HPDE6-E6E7 (cell line): ENCODE measurements around the gene GRIA2.
"Not testable (repeated sequence)": the region's sequence is repeated elsewhere in the genome, so short reads cannot be mapped to it uniquely, and the experiment has no call there.

Experiments used
- DNase-seq: peaks from one replicate; pipeline ENCODE4 v3.0.0; 2011; ENCODE audit warnings: missing footprints; ENCODE audit errors: extremely low spot score

The GRIA2 gene

DNA sequence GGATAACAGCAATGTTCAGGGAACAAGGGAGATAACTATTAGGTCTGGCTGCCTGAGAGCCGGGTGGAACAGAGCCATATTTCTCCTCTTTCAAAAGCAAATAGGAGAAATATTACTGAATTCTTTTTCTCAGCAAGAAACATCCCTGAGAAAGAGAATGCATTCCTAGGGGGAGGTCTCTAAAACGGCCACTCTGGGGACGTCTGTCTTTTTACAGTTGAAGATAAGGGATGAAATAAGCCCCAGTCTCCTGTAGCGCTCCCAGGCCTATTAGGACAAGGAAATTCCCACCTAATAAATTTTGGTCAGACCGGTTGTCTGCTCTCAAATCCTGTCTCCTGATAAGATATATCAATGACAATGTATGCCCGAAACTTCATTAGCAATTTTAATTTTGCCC is 37.6 kb downstream of the GRIA2 start:
- not testable (repeated sequence) for DNase-seq

DNA sequence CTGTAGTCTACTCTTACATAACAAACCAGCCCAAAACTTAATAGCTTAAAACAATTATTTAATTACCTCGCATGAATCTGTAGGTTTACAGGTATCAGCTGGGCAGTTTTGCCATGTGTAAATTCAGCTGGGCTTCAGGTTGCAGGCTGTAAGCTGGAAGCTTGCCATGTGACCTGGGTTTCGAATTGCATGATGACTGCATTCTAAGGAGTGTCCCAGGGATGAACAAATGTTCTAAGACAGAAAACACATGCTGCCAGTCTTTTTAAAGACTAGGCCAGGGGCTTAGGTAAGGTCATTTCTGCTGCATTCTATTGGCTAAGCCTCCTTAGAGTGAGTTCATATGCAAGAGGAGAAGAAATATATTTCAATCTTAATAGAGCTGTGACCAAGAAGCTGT is 44.8 kb downstream of the GRIA2 start:
- peak; percentile 16 for DNase-seq

DNA sequence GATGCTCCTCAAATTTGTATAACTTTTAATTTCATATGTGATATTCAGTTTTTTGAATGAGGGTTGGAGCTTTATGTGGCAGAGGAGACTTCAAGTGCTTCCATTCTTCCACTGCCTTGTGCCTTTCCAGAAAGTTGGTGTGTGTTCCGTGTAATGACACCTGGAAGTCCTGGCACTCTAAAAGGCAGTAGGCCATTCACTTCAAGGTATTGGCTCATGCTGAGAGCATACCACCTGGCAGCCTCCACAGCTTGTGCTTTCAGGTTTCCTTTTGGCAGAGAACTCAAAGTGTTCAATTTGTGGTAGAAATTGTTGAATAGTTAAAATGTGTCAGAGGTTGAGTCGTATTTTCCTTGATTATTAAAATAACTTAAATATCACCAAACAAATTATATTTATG is 49.6 kb downstream of the GRIA2 start:
- DNase-seq = no peak

DNA sequence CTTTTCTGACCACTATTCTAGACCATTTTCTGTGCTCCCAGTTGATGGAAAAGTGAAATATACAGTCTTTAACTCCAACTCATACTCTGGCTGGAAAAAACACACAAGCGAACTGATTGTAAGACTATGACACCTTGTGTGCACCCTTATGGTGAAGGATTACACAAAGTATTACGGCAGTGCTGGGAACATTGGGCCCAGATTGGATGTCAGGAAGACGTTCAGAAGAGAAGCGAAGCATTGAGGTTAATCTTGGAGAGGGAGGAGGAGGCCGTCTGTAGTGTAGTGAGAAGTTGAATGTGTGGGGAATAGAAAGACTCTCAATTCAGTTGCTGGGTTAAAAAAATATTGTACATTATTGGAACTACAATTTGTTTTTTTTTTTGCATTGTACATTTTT is 50.0 kb downstream of the GRIA2 start:
- DNase-seq = no peak

DNA sequence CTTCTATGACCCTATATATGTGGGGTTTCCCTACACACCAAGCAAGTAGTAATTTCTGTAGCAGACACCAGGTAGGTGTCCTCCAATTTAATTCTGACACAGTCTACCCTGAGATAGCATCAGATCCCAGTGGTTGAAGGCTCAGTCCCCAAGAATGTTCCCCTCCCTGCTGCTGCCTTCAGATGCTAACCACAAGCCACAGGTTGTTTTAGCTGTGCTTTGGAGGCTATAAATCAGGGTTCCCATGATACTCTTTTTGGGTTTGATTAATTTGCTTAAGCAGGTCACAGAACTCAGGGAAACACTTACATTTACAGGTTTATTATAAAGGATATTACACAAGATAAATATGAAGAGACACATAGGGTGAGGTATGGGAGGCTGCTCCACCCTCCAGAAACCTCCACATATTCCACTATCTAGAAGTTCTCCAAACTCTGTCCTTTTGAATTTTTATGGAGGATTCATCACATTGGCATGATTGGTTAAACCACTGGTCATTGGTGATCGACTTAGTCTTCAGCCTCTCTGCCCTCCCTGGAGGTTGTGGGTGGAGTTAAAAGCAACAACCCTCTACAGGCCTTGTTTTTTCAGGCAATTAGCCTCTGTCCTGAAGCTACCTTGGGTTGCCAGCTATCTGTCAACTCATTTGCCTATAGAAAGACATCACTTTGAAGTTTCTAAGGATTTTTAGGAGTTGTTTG is 50.8 kb downstream of the GRIA2 start:
- DNase-seq = no peak

DNA sequence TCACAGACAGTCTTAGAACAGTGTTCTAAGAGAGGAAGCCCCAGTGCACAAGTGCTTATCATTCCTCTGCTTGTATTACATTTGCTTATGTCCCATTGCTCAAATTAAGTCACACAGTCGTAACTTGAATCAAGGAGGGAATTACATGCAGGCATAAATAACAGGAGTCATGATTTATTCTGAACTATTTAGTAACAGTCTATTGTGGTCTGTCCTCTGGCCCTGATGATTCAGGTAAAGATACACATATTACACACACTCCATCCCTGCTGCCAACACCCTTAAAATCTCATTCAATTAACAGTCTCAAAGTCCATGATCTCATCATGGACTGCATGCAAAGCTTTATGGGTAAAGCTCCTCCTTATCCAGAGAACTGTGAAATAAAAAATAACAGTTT is 60.1 kb downstream of the GRIA2 start:
- DNase-seq = no peak

DNA sequence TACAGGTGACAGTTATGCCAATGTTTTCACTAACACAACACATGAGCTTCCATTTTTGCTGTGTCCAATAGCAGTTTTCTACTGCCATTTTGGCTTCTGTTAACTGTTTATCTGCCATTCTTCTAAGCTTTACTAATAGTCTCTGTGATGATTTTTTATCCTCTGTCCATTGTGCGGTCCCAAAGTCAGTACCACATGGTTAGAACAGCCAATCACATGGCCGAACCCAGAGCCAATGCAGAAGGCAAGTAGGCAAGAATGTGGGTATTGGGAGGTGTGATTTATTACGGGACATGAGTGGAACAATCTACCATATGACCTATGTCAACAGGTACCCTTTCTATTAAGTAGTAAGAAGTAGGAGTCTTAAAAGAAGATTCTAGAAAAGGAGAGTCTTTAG is 61.5 kb downstream of the GRIA2 start:
- DNase-seq = no peak

DNA sequence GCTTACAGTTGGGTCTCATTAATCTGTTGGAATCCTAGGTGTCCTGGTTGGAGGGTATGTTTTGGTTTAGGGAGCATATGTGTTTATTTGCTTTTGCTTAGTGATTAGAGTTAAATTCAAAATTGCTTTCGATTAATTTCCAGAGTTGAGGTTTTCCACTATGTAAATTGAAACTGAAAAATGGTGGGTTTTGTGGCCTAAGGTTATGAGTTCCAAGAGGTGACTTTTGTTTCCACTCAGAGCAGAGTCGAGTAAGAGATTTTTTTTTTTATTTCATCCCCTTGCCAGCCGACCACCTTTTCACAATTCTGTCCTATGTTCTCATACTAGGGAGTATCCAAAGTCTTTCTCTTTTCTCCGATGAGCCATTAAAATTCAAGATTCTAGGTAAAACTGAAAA is 66.9 kb downstream of the GRIA2 start:
- no peak for DNase-seq

DNA sequence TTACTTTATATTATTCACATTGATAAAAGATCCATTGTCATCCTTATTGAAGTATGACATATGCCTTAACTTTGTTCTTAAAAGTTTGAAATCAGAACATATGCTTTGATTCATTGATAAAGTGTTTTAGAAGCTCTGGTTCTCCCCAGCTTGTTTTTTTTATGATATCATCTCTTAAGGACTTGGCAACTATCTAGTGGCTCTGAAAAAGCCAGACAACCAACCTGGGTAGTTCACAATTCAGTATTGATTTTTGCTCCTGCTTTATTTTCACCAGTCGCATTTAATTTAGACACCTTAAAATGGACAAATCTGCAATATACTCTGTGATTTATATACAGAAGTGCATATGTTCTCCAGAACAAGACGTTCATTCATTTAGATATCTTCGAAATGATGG is 70.1 kb downstream of the GRIA2 start:
- DNase-seq = no peak

DNA sequence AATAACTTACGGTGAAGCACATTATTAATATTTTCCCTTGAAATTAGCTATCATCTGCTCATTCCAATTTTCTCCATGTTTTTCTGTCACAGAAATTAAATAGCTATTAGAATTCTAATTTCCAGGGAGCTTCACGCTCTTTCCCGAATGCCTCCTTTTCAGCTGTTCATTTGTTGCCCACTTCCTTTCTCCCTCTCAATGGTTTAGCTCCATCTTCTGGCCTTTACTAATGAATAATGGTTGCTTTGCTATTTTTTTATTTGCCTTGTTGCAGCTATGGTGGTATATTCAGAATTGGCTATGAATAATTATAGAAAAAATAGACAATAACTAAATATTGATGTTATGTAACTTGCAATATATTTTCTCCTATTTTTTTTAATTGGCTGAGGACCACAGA is 70.5 kb downstream of the GRIA2 start:
- no peak for DNase-seq

DNA sequence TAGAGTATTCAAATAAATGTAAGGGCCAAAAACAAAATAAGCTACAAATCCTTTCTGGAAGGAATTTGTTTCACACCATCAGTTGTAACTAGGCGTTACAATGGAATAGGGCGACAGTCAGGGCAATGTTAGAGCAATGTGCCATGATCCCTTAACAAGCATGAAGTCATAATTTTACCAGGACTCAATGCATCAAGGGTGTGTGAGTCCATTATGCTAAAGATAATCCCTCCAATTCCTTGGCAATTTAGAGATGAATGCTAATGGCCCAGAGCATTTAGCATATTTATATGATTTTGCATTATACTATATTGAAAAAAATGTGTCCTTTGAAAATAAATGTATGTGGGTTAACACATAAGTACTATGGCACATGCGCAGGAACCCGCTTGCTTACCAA is 73.1 kb downstream of the GRIA2 start:
- no peak for DNase-seq

DNA sequence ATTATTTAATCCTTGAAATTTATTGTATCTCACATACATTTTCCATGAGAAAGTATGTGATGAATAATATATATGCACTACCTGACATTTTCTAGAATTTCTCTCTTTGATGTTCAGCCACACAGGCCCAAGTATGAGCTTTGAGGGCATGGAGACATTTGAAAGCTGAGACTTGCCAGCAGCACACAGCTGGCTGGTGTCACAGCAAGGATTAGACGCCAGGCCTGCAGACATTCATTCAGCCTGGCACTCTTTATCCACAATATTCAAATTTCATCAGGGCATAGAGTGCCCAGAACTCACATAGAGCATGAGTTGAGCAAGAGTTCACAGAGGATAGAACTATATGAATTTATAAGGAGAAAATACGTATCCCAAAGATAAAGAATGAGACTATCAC is 74.0 kb downstream of the GRIA2 start:
- no peak for DNase-seq

DNA sequence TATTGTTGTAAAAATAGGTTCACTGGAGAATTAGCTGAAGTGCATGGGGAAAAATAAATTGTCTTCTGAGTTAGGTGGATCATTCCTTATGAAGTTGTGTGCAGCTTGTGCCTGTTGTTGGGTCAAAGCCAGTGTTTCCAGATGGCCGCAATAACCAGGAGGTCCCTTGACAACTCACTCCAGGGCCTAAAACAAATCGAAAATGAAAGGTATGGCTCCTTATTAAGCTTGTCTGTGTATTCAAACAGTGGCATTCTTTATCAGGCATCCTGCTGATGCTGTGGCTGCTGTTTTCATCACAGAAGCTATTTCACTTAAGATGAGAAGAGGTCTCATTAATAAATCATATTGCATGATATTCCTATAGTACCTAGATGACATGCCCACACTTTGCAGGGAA is 80.2 kb downstream of the GRIA2 start:
- no peak for DNase-seq

DNA sequence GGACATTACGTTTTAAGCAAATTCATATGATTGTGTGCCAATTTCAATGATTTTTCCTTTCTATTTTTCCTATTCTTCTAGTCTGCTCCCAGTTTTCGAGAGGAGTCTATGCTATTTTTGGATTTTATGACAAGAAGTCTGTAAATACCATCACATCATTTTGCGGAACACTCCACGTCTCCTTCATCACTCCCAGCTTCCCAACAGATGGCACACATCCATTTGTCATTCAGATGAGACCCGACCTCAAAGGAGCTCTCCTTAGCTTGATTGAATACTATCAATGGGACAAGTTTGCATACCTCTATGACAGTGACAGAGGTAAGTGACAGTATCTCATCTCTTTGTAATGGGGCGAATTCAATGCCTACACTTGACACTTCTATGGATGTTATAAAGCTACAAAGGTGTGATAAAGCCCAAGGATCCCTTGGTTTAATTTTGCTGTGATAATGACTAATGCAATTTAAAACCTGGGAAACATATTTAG is 83.0 kb downstream of the GRIA2 start:
- DNase-seq = no peak

DNA sequence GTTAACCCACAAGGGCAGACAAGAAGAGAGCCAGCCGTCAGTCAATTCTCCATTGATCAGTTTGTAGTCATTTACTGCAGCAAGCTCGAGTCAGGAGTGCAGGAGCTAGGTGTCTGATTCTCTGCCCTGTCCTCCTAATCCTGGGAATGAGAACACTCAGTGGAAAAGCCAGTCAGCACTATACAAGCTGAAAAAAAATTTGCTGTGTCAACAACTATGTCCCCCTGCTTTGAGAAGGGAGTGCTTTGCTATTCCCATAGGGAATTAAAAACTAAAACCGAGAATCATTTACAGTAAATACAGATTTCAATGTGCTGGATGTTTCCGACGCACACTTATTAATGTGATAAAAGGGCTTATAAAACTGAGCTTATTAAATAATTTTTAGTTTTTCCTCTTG is 84.2 kb downstream of the GRIA2 start:
- no peak for DNase-seq

DNA sequence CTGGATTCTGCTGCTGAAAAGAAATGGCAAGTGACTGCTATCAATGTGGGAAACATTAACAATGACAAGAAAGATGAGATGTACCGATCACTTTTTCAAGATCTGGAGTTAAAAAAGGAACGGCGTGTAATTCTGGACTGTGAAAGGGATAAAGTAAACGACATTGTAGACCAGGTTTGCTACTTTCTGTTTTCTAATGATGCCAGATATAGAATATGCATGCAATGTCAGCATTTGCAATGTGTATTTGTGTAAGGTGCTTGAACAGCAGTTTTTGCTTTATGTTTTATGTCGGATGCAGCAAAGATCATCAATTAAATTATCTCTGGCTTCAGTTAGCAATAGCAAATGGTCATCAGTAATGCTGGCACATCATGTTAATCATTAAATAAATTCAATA is 92.2 kb downstream of the GRIA2 start:
- no peak for DNase-seq

DNA sequence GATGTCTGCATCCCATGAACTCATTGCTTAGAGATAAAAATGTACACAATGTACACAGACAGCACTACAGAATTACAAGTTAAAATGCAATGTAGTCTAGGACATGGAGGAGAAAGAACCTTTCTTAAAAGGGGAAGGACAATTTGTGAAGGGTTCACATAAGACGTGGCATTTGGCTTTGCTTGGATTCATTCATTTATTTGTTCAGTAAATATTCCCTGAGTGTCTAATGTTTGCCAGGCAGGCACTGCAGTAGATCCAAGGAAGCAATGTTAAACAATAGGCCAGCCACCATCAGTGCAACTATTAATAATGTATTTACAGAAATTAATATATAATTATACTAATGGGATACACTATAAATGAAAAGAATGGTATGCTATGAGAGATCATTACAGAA is 94.4 kb downstream of the GRIA2 start:
- no peak for DNase-seq

DNA sequence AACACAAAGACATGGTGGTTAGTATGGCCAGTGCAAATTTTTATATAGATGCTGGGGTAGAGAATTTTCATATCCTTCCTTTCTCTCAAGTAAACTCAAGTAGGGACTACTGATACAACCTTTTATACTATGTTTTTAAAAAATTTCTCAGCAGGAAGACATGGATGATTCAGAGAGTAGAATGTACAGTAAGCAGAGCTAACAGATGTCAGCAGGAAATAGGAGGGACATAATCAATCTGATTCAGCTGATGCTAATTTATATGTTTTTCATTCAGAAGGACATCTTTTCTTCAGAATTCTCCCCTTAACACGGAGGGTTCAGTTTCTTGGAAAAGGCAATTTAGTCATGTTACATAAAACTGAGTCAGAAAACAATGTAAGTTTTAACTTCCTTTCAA is 95.4 kb downstream of the GRIA2 start:
- no peak for DNase-seq

DNA sequence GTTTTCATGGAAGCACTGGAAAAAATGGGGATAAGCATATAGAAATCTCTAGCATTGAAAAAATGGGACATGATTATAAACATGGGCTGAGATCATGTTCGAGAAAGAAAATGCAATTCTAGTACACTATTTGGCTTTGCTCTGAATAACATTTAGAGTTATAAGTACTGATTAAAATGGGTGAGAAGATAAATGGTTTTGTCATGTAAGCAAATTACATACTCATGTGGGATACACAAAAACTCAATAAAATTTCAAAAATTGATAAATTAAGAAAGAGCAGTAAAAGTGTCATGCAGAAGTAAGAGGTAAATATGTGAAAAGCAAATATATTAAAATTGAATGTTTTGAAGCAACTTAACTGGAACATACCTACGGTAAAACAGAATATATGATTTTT is 99.6 kb downstream of the GRIA2 start:
- no peak for DNase-seq

DNA sequence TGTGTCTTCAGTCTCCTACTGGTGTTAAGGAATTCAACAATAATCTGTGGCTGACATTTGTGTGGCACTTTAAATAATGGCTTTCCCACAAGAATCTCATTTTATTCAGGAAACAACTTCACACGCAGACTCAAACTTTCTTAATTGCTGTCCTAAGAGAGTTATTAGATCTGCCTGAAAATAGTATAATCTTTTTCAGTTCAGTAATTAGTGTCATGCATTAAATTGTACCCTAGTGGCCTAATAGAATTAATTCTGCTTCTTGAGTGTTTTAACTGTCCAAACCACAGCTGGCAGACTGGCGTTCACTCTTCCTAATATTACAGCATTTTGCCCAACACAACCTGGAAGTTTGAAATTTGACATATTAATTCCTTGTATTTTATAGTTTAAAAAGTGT is 107.1 kb downstream of the GRIA2 start:
- DNase-seq = no peak

DNA sequence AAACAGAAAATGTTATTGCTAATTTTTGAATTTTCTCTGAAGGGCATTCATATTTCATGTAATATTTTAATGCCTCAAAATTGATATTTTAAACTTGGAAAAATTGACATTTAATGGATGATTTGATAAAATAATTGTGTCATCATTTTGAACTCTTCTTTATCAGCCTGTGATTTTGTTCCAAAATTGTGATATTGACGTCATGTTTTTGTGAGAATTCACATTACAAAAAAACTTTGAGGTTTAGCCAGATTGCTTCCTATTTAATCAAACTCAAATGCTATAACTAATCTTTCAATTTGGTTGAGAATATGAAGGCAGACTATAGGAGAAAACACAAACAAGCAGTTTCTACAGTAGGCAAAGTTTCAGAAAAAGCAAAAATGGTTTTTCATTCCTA is 137.4 kb downstream of the GRIA2 start:
- DNase-seq = no peak

DNA sequence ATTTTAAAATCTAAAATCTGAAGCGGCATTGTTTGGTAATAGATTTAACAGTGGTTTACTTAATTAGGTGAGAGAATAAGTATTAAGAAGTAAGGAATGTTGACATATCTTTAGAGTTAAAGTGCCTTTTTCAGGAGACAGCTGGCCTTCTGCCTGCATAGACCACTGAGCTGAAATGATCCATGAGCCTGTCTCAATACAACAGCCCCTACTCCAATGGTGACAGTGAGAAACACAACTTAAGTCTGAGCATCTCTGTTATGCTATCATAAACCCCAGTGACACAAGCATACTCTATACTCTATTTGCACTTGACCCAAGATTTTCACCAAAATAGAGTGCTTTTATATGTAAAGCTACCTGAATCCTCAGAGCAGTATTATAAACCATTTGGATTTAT is 137.9 kb downstream of the GRIA2 start:
- DNase-seq = no peak

DNA sequence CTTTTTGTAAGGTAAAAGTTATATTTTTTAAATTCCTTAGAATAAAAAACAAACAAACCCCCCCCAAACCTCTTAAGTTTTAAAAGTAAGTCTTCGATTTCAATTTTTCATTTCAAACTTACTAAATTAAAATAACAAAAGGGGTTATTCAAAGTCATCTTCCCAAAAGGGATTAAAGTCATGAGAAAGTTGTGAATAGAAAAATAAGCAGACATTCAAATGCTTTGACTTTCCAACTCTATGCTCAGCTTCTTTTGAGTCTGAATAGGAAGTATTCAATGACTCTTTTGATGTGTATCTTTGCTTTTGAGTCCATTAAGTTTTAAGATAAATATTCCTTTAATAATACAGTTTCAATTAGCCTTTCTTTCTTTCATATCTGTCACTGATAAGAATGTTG is 138.3 kb downstream of the GRIA2 start:
- no peak for DNase-seq

DNA sequence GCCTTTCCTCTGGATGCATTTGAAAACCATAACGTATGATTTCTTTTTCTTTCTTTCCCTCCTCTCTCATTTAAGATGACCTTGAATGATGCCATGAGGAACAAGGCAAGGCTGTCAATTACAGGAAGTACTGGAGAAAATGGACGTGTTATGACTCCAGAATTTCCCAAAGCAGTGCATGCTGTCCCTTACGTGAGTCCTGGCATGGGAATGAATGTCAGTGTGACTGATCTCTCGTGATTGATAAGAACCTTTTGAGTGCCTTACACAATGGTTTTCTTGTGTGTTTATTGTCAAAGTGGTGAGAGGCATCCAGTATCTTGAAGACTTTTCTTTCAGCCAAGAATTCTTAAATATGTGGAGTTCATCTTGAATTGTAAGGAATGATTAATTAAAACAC is 142.8 kb downstream of the GRIA2 start:
- no peak for DNase-seq
